Measurements from ENCODE around the gene DICER1. TPM values are rescaled to one million over a fixed set of nuclear protein-coding genes. Genes with fewer than 3 reads are reported as not detected.

Gene DICER1
- total and polyA plus RNA-seq, 2 donors (not counting 3 experiments of a cell fraction or from before 2014, with no cell fraction given) = 8.3 to 43.6 TPM

DNA sequence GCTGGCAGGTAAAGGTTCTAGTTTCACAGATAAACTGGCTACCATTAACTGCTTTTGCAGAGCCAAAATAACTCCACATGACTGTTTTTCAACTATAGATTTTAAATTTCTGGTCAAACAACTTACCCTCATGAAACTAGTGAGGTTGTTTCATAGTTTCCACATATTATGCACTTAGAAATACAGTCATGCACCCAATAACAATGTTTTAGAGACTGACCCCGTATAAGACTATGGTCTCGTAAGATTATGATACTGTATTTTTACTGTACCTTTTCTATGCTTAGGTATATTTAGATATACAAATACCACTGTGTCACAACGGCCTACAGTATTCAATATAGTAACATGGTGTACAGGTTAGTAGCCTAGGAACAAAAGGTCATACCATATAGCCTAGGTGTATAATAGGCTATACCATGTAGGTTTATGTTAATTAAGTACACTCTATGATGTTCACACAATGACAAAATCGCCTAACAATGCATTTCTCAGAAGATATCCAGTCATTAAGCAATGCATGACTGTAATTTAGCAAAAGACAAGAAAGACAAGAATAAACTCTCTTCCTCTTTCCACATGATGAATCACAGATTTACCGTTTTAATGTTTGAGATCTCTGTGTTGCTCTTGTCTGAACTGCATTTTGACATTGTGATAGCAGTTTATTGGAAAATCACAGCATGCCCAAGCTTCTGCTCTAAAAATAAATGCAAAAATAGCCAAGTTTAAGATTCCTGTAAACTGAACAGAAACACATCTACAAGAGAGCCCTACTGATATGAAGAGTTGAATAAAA lies 17.1 kb downstream of the DICER1 start:
- H3K36me3 ChIP-seq (ENCODE audit: control insufficient read depth in 2 of 2, extremely low read depth in 1 of 2, insufficient read depth in 2 of 2, low read length in 2 of 2) = no peaks in the 10 kb centered on the region
- no peak for DNase-seq (ENCODE audit: low read depth, low spot score)
- TF ChIP-seq, protein P1, sequence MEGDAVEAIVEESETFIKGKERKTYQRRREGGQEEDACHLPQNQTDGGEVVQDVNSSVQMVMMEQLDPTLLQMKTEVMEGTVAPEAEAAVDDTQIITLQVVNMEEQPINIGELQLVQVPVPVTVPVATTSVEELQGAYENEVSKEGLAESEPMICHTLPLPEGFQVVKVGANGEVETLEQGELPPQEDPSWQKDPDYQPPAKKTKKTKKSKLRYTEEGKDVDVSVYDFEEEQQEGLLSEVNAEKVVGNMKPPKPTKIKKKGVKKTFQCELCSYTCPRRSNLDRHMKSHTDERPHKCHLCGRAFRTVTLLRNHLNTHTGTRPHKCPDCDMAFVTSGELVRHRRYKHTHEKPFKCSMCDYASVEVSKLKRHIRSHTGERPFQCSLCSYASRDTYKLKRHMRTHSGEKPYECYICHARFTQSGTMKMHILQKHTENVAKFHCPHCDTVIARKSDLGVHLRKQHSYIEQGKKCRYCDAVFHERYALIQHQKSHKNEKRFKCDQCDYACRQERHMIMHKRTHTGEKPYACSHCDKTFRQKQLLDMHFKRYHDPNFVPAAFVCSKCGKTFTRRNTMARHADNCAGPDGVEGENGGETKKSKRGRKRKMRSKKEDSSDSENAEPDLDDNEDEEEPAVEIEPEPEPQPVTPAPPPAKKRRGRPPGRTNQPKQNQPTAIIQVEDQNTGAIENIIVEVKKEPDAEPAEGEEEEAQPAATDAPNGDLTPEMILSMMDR (IDR thresholded peaks at IDR 0.05; ENCODE audit: extremely low read depth in 1 of 2, insufficient read depth in 1 of 2, low read depth in 1 of 2, low read length in 2 of 2) = no peak
- TF ChIP-seq FOS (IDR thresholded peaks at IDR 0.05; ENCODE audit: borderline replicate concordance, insufficient read depth, low read length) = no peak
- TF ChIP-seq POLR2AphosphoS5 (IDR thresholded peaks at IDR 0.05; ENCODE audit: insufficient read depth, low read depth, low read length) = no peak
- TF ChIP-seq POLR2A (IDR thresholded peaks at IDR 0.05; ENCODE audit: low read depth, low read length) = no peak
- TF ChIP-seq MYC (IDR thresholded peaks at IDR 0.05; ENCODE audit: low read depth, low read length) = no peak
- no peak for TF ChIP-seq GATA2 (IDR thresholded peaks at IDR 0.05; ENCODE audit: insufficient read depth, insufficient read length, low read depth, low read length)
- TF ChIP-seq JUN (IDR thresholded peaks at IDR 0.05; ENCODE audit: borderline replicate concordance, insufficient read depth, insufficient read length, low read depth) = no peak
- TF ChIP-seq, protein P2, sequence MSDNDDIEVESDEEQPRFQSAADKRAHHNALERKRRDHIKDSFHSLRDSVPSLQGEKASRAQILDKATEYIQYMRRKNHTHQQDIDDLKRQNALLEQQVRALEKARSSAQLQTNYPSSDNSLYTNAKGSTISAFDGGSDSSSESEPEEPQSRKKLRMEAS (IDR thresholded peaks at IDR 0.05; ENCODE audit: insufficient read depth, insufficient read length) = no peak
- no peak for TF ChIP-seq EZH2 (IDR thresholded peaks at IDR 0.05; ENCODE audit: borderline replicate concordance, low read depth, low read length, severe bottlenecking)
- H4K20me1 ChIP-seq (replicated peaks; ENCODE audit: control insufficient read depth, extremely low read depth, insufficient read depth, low read length) = peaks cover 5% of the 10 kb centered on the region
- no peaks in the 10 kb centered on the region for H3K27me3 ChIP-seq (ENCODE audit: control insufficient read depth in 2 of 2, insufficient read depth in 2 of 2, low read length in 2 of 2)
- H3K9ac ChIP-seq (replicated peaks; ENCODE audit: extremely low read depth, insufficient read depth, low read length) = no peak overlapping the region
- H2AFZ ChIP-seq (ENCODE audit: low read depth, low read length) = no peak overlapping the region
- H3K4me1 ChIP-seq (ENCODE audit: control insufficient read depth, extremely low read depth, insufficient read depth, low read length) = no peaks in the 10 kb centered on the region
- BruUV-seq (replicated peaks) = no TSS peak
- dilution Hi-C loops (cut with MboI; ENCODE audit: extremely low pct_ligation_motif_present, low sequenced_read_pairs) (no loop called here), intact Hi-C loops (cut with micrococcal nuclease) (no loop called here)
- H3K9me1 ChIP-seq (replicated peaks; ENCODE audit: control insufficient read depth, extremely low read depth, insufficient read depth, low read length) = no peaks in the 10 kb centered on the region
- no peaks in the 10 kb centered on the region for H3K9me3 ChIP-seq (replicated peaks; ENCODE audit: control insufficient read depth, insufficient read depth, low read length)
- no peak overlapping the region for H3K4me2 ChIP-seq (ENCODE audit: insufficient read depth, low read length)
- ChIA-PET CTCF (no interaction called here), POLR2A (no interaction called here)
- H3K4me3 ChIP-seq (replicated peaks in 1 of 3; ENCODE audit: insufficient read depth in 1 of 3, low read depth in 1 of 3, low read length in 3 of 3) = no peak overlapping the region
- H3K27ac ChIP-seq (ENCODE audit: insufficient read depth, low read depth, low read length) = no peak overlapping the region
- FAIRE-seq = no peak
- H3K79me2 ChIP-seq (ENCODE audit: control insufficient read depth, insufficient read depth, low read length) = peaks cover 90% of the 10 kb centered on the region
